ENCODE measurements around the gene MYBPC2. TPM values are rescaled to one million over a fixed set of nuclear protein-coding genes. Genes with fewer than 3 reads are reported as not detected.

Gene MYBPC2
- total RNA-seq, 1 donor from 2014 or later = not detected

DNA sequence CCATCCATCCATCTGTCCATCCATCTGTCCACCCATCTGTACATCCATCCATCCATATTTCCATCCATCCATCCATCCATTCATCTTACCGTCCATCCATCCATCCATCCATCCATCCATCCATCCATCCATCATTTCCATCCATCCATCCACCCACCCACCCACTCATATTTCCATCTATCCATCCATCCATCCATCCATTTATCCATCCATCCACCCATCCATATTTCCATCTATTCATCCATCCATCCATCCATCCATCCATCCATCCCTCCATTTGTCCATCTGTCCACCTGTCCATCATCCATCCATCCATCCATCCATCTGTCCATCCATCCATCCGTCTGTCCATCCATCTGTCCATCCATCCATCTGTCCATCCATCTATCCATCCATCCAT lies 23.3 kb downstream of the MYBPC2 start:
- no peak for DNase-seq (ENCODE audit: low read depth)
- FAIRE-seq = no peak
- H3K4me3 ChIP-seq (ENCODE audit: low read depth, low read length) = no peak overlapping the region

DNA sequence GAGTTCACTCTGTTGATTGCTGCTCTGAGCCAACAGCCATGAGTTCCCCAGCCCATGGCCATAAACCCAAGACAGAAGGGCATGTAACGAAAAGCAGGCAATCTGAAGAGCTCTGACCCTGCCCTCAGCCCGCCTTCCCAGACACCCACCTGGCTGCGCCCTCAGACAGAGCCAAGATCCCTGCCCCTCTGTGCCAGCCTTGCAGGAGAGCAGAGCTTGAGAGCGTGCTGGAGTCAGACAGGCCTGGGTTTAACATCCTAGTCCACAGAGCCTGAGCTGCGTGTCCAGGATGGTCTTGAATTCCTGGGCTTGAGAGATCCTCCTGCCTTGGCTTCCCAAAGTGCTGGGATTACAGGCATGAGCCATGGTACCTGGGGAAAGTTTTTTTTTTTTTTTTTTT lies 24.6 kb downstream of the MYBPC2 start:
- H3K4me3 ChIP-seq (ENCODE audit: low read depth, low read length) = no peak overlapping the region
- H3K27me3 ChIP-seq (ENCODE audit: control insufficient read depth, insufficient read depth, low read length) = no peaks in the 10 kb centered on the region
- no peak for FAIRE-seq
- no peaks in the 10 kb centered on the region for H3K36me3 ChIP-seq (ENCODE audit: control insufficient read depth, insufficient read depth, low read length)
- no peak for DNase-seq (ENCODE audit: low read depth)
- TF ChIP-seq, protein P1, sequence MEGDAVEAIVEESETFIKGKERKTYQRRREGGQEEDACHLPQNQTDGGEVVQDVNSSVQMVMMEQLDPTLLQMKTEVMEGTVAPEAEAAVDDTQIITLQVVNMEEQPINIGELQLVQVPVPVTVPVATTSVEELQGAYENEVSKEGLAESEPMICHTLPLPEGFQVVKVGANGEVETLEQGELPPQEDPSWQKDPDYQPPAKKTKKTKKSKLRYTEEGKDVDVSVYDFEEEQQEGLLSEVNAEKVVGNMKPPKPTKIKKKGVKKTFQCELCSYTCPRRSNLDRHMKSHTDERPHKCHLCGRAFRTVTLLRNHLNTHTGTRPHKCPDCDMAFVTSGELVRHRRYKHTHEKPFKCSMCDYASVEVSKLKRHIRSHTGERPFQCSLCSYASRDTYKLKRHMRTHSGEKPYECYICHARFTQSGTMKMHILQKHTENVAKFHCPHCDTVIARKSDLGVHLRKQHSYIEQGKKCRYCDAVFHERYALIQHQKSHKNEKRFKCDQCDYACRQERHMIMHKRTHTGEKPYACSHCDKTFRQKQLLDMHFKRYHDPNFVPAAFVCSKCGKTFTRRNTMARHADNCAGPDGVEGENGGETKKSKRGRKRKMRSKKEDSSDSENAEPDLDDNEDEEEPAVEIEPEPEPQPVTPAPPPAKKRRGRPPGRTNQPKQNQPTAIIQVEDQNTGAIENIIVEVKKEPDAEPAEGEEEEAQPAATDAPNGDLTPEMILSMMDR (IDR thresholded peaks at IDR 0.05; ENCODE audit: insufficient read depth, low read length, severe bottlenecking) = no peak

More for the DNA sequence above, 23.3 kb downstream of the MYBPC2 start:
- TF ChIP-seq, protein P1 (IDR thresholded peaks at IDR 0.05; ENCODE audit: insufficient read depth, low read length, severe bottlenecking) = no peak
- Histone ChIP-seq H3K36me3 (ENCODE audit: control insufficient read depth, insufficient read depth, low read length) (no peaks in the 10 kb centered on the region), H3K27me3 (ENCODE audit: control insufficient read depth, insufficient read depth, low read length) (no peaks in the 10 kb centered on the region)

DNA sequence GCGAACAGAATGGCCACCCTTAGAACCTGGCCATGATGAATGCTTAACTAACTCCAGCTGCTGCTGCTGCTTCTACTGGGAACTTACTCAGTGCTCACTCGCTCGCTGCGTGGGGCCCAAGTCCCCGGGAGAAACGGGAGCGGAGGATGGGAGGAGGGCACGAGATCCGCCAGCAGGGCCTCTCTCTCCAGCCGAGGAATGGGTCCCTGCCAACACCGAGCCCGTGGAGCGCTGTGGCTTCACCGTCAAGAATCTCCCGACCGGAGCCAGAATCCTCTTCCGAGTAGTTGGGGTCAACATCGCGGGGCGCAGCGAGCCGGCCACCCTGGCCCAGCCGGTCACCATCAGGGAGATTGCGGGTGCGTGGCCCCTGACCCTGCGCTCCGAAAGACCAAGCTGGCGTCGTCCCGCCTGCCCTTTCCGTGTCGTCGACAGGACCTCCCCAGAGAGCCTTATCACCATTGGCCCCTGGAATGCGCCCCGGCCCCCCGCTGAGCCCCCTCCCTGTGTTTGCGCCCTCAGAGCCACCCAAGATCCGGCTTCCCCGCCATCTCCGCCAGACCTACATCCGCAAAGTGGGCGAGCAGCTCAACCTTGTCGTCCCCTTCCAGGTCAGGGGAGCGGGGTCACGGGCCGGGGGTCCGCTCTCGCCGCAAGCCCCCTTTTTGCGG lies 25.8 kb downstream of the MYBPC2 start:
- H3K36me3 ChIP-seq (ENCODE audit: control insufficient read depth, insufficient read depth, low read length) = no peaks in the 10 kb centered on the region
- TF ChIP-seq, protein P1 (IDR thresholded peaks at IDR 0.05; ENCODE audit: insufficient read depth, low read length, severe bottlenecking) = no peak
- H3K27me3 ChIP-seq (ENCODE audit: control insufficient read depth, insufficient read depth, low read length) = no peaks in the 10 kb centered on the region
- FAIRE-seq = no peak
- DNase-seq (ENCODE audit: low read depth) = no peak
- H3K4me3 ChIP-seq (ENCODE audit: low read depth, low read length) = no peak overlapping the region

DNA sequence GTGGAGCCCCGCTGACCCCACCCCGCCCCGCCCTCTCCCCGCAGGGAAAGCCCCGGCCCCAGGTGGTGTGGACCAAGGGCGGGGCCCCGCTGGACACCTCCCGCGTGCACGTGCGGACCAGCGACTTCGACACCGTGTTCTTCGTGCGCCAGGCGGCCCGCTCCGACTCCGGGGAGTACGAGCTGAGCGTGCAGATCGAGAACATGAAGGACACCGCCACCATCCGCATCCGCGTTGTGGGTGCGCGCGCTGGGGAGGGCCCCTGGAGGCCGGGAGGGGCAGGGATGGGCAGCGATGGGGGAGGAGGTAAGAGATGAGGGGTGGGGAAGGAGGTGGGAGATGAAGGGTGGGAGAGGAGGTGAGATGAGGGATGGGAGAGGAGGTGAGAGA lies 26.4 kb downstream of the MYBPC2 start:
- no peak for DNase-seq (ENCODE audit: low read depth)
- TF ChIP-seq, protein P1 (IDR thresholded peaks at IDR 0.05; ENCODE audit: insufficient read depth, low read length, severe bottlenecking) = no peak
- H3K4me3 ChIP-seq (ENCODE audit: low read depth, low read length) = no peak overlapping the region
- no peaks in the 10 kb centered on the region for H3K36me3 ChIP-seq (ENCODE audit: control insufficient read depth, insufficient read depth, low read length)
- FAIRE-seq = no peak
- H3K27me3 ChIP-seq (ENCODE audit: control insufficient read depth, insufficient read depth, low read length) = no peaks in the 10 kb centered on the region

DNA sequence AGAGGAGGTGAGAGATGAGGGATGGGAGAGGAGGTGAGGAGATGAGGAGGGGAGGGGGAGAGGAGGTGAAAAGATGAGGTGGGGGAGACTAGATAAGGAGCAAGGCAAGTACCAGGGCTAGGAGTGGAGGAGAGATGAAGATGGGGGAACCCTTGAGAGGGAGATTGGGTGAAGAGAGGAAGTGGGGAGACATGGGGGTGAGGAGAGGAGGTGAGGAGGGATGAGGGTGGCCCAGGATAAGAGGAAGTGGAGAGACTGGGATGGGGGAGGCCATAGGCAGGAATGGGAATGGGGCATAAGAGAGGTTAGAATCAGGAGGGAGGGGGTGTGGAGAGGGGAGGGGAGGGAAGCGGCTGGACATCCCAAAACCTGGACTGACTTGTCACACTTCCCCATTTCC lies 26.9 kb downstream of the MYBPC2 start:
- Histone ChIP-seq H3K4me3 (ENCODE audit: low read depth, low read length) (no peak overlapping the region), H3K36me3 (ENCODE audit: control insufficient read depth, insufficient read depth, low read length) (no peaks in the 10 kb centered on the region), H3K27me3 (ENCODE audit: control insufficient read depth, insufficient read depth, low read length) (no peaks in the 10 kb centered on the region)
- TF ChIP-seq, protein P1 (IDR thresholded peaks at IDR 0.05; ENCODE audit: insufficient read depth, low read length, severe bottlenecking) = no peak
- no peak for DNase-seq (ENCODE audit: low read depth)
- FAIRE-seq = no peak

All from bronchial epithelial cell (primary cell).